HG03439 (cell line): Measurements from ENCODE around the gene PEX11A.
"Not testable (repeated sequence)": the region's sequence is repeated elsewhere in the genome, so short reads cannot be mapped to it uniquely, and the experiment has no call there.

Experiments
- ATAC-seq: cut with Tn5 transposase; IDR thresholded peaks from one replicate; pipeline ENCODE4 v1.9.1; 2021; ENCODE audit warnings: mild to moderate bottlenecking, moderate library complexity; ENCODE audit not compliant: unreplicated experiment

The PEX11A gene

GRCh38 chr15:89690276-89691218 is at the start of gene PEX11A, which contains the start of gene WDR93:
TSS of gene PEX11A (minus strand) at chr15:89690754. CDS start at chr15:89690632, 122 bp downstream.
TSS of gene WDR93 (plus strand) at chr15:89690811. CDS start at chr15:89701747, 10,936 bp downstream.
- peak; percentile 84 for ATAC-seq

DNA sequence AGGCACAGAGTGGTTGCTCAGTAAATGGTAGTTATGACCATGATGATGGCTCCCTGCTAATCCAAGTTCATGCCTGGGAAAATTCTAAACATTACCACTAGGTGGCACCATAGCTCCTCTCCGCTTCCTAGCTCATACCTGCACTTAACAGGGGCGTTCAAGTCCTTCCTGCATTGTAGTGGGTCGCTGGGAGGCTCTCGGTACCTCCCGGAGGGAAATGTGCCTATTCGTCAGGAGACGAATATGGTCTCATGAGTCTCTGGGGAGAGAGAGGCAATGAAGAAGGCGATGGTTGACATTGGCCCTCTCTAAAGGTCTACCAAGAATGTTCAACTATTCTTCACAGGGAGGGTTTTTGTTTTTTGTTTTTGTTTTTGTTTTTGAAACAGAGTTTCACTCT is 49.6 kb upstream of the PEX11A start:
- peak; percentile 79 for ATAC-seq

DNA sequence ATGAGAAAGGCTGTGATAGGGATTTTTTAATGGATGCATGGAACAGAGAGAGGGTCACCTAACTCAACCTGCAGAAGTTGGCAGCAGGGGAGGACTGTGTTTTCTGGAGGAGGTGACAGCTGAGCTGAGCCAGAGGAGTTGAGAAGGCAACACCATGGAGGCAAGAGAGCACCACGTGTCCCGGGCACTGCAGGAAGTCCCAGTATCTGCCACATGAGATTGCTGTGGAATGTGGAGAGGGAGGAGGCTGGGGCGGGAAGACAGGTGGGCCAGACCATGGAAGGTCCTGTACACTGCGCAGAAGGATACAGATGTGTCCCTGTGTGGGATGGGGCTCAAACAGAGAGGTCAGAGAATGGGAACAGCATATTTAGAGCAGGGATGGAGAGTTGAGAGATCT is 45.2 kb upstream of the PEX11A start:
- ATAC-seq = no peak

- ATAC-seq = no peak
These were observed 42.1 kb upstream of the PEX11A start for GRCh38 chr15:89732451-89733172.

GRCh38 chr15:89731275-89731674 is 40.7 kb upstream of the PEX11A start:
- ATAC-seq = no peak

DNA sequence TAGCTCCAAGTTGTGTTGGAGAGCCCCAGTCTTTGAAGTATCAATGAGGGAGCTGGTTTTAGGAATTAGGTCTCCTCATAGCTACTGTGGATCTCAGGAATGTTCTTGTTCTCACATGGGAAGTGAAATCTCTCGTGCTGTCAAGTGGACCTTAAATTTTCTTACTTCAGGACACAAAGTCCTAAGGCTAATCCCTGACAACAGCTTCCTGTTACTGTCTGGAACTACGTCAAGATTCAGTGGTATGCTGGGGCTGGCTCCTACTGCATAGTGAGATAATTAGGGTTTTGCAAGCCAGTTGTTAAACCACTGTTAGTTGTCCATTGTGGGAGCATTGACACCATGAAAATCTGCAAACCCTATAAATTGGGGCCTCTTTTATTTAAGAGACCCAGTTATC is 37.7 kb upstream of the PEX11A start:
- ATAC-seq = no peak

GRCh38 chr15:89725064-89725463 is 34.5 kb upstream of the PEX11A start:
- no peak for ATAC-seq

DNA sequence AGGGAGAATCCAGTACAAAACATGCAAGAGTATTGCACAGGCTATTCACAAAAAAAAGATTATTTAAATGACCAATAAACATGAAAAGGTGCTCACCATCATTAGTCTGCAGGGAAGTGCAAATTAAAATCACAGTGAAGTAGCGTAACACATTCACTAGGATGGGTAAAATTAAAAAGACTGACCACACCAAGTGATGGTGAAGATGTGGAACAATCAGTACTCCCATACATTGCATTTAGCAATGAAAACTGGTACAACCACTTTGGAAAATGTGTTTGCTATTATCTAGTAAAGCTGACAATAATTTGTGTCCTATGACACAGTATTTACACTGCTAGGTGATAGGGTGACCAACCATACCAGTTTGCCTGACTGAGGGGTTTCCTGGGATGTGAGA is 34.1 kb upstream of the PEX11A start:
- no peak for ATAC-seq

- no peak for ATAC-seq
These were observed 32.5 kb upstream of the PEX11A start for GRCh38 chr15:89723031-89723430.

DNA sequence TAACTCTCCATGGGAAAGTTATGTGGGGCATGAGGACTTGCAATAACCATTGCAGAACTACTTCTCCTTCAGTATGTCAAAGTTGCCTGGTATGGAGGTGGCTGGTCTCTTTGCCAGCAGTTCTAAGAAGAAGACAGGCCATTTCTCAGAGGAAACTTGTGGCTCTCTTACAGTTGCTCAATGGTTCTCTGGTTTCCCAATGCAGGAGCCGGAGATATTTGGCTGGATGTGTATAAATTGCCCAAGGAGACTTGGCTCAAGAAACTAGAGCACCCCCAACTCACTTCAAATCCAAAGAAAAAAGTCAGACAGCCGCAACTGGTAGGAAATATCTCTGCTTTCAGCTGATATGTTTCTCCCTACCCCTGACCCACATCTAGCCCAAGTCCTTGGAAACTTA is 24.2 kb upstream of the PEX11A start:
- ATAC-seq = no peak

DNA sequence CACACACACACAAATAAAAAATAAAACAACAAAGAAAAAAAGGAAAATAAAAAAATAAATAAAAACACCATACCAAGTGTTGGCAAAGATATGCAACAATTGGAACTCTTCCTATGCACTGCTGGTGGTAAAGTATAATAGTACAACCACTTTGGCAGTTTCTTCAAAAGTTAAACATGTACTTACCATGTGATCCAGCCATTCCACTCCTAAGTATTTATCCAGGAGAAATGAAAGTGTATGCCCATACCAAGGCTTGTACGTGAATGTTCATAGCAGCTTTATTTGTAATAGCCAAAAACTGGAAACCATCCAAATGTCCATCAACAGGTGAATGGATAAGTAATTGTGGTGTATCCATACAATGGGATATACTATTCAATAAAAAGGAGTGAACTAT is 17.0 kb upstream of the PEX11A start:
- ATAC-seq = no peak

GRCh38 chr15:89704411-89704810 is 13.9 kb upstream of the PEX11A start:
- no peak for ATAC-seq

DNA sequence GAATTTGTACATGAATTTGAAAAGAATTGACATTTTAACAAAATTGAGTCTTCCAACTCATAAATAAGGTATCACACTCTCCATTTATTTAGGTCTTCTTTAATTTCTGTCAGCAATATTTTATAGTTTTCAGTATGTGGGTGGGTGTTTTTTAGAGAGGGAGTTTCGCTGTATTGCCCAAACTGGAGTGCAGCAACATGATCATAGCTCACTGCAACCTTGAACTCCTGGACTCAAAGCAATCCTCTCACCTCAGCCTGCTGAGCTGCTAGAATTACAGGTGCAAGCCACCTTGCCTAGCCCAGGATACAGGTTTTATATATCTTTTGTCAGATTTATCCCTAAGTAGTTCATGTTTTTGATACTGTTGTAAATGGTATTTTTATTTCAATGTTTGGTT is 4.6 kb upstream of the PEX11A start:
- ATAC-seq = no peak

GRCh38 chr15:89693696-89694095 is 3.1 kb upstream of the PEX11A start:
- ATAC-seq = no peak

- no peak for ATAC-seq
These were observed 2.5 kb upstream of the PEX11A start for GRCh38 chr15:89693091-89693490.

DNA sequence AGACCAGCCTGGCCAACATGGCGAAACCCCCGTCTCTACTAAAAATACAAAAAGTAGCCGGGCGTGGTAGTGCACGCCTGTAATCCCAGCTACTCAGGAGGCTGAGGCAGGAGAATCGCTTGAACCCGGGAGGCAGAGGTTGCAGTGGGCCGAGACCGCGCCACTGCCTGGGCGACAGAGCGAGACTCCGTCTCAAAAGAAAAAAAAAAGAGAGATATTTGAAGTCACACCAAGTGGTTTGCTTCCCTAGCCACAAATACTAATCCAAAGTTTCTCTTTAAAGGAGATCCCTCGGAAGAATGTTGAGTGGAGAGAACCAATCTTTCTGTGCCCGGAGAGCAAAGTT is 651 bp downstream of the PEX11A start:
- not testable (repeated sequence) for ATAC-seq

DNA sequence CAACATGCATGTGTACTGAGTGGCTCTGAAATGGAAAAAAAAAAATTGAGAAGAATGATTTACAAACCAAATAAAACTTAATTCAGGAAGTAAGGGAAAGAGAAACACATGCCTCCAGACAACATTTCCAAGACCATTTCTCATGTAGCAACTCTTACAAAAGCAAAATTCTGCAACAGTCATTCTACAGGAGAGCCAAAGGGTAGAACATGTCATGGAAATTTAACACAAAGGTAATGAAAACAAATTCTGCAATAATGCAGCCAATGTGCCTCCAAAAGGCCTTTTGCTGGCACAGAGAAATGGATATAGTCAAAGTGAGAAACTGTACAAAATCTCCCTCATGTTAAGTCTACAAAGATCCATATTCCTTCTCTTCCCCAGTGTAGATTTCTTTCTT is 4.0 kb downstream of the PEX11A start:
- ATAC-seq = no peak

DNA sequence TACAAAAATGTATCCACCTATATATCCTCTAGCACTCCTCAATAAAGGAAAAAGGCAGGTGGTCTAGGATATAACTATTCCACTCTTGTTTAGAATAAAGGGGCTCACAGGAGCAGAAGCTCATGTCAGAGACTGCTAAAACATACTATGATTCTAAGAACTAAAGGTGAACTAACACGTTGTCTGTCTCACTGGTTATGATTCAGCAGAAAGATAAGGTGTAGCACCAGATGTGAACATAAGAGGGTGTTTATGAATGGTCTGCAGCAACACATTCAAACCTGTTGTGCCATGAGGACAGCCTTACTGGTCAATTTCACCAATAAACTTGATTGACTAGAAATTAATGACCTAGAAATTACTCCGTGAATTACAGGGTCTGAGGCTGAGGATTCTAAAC is 4.6 kb downstream of the PEX11A start:
- ATAC-seq = no peak

DNA sequence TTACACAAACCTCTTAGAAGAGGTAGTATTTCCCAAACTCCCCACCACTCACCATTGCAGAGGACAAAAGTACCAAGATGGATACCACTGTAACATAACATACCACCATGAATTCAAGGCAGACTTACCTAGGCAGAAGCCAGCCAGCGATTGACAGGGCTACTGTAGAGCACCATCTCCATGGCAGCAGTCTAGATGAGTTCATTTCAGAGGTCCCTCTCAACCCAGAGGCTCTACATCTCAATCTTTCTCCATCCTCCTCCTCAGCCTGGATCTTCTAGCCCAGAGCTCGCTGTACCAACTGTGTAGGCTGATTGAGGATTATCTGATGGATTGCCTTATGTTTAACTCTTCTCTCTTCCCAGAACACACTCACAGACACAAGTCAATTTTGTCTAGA is 9.4 kb downstream of the PEX11A start:
- no peak for ATAC-seq

DNA sequence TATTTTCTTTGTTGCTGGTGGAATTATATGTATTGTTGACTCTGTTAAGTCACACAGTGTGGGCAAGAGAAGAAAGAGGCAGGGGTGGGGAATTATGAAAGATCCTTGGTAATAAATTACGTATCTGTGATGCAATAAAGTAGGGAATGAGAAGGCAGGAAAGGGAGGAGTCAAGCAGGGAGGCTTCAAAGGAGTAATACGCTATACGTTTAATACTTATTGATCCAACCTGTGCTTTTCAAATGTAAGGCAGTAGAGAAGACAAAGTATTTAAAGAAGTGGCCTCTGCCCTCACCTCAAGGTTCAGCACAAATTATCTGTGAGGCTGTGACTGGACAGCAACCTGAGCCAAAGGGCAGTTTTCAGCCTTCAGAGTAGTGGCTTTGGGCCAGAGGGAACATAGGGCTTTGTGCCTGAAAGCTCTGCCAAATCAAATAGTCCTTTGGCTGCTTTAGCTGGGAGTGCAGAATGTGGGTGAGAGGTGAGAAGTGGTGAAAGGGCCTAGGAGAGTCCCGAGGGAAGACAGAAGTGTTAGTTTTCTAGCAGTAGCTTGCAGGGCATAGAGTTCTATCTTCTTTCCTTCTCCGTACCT is 10.2 kb downstream of the PEX11A start:
- no peak for ATAC-seq

- no peak for ATAC-seq
These were observed 11.3 kb downstream of the PEX11A start, which contains the start of gene PLIN1 for GRCh38 chr15:89679212-89679611. TSS of gene PLIN1 (minus strand) at chr15:89679367. CDS start at chr15:89677489, 1,878 bp downstream.

GRCh38 chr15:89677381-89677780 is 13.2 kb downstream of the PEX11A start:
- no peak for ATAC-seq
